ENCODE data around the gene SPEG. TPM values are rescaled to one million over a fixed set of nuclear protein-coding genes. Genes with fewer than 3 reads are reported as not detected.

The SPEG gene
- total and polyA plus RNA-seq, 2 of the 13 experiments (the other 11 are each of a cell fraction or from before 2014, with no cell fraction given) = 0.18 to 0.24 TPM

- TF ChIP-seq, protein P1, sequence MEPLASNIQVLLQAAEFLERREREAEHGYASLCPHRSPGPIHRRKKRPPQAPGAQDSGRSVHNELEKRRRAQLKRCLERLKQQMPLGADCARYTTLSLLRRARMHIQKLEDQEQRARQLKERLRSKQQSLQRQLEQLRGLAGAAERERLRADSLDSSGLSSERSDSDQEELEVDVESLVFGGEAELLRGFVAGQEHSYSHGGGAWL (CRISPR knock-in tag; IDR thresholded peaks at IDR 0.05) = no peak
- TF ChIP-seq, protein P2, sequence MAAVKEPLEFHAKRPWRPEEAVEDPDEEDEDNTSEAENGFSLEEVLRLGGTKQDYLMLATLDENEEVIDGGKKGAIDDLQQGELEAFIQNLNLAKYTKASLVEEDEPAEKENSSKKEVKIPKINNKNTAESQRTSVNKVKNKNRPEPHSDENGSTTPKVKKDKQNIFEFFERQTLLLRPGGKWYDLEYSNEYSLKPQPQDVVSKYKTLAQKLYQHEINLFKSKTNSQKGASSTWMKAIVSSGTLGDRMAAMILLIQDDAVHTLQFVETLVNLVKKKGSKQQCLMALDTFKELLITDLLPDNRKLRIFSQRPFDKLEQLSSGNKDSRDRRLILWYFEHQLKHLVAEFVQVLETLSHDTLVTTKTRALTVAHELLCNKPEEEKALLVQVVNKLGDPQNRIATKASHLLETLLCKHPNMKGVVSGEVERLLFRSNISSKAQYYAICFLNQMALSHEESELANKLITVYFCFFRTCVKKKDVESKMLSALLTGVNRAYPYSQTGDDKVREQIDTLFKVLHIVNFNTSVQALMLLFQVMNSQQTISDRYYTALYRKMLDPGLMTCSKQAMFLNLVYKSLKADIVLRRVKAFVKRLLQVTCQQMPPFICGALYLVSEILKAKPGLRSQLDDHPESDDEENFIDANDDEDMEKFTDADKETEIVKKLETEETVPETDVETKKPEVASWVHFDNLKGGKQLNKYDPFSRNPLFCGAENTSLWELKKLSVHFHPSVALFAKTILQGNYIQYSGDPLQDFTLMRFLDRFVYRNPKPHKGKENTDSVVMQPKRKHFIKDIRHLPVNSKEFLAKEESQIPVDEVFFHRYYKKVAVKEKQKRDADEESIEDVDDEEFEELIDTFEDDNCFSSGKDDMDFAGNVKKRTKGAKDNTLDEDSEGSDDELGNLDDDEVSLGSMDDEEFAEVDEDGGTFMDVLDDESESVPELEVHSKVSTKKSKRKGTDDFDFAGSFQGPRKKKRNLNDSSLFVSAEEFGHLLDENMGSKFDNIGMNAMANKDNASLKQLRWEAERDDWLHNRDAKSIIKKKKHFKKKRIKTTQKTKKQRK (IDR thresholded peaks at IDR 0.05; ENCODE audit: low read length) = no peak
- TF ChIP-seq, protein P3, sequence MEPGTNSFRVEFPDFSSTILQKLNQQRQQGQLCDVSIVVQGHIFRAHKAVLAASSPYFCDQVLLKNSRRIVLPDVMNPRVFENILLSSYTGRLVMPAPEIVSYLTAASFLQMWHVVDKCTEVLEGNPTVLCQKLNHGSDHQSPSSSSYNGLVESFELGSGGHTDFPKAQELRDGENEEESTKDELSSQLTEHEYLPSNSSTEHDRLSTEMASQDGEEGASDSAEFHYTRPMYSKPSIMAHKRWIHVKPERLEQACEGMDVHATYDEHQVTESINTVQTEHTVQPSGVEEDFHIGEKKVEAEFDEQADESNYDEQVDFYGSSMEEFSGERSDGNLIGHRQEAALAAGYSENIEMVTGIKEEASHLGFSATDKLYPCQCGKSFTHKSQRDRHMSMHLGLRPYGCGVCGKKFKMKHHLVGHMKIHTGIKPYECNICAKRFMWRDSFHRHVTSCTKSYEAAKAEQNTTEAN (CRISPR knock-in tag; conservative IDR thresholded peaks at IDR 0.05) = no peak
- TF ChIP-seq ZNF160 (CRISPR knock-in tag; IDR thresholded peaks at IDR 0.05) (no peak), NR2F1 (CRISPR knock-in tag; IDR thresholded peaks at IDR 0.05) (peak in 1 of 2 experiments; percentile 60; a peak in 1 of 4 replicates), PAX8 (CRISPR knock-in tag; IDR thresholded peaks at IDR 0.05; ENCODE audit: borderline replicate concordance) (no peak), ZNF136 (CRISPR knock-in tag; IDR thresholded peaks at IDR 0.05; ENCODE audit: low read depth) (no peak), DMAP1 (CRISPR knock-in tag; IDR thresholded peaks at IDR 0.05) (no peak), RCOR2 (CRISPR knock-in tag; IDR thresholded peaks at IDR 0.05) (no peak), KMT2B (CRISPR knock-in tag; IDR thresholded peaks at IDR 0.05) (no peak), ZNF446 (CRISPR knock-in tag; IDR thresholded peaks at IDR 0.05) (no peak), SIN3B (IDR thresholded peaks at IDR 0.05; ENCODE audit: low read length) (no peak), RNF2 (conservative IDR thresholded peaks at IDR 0.05; ENCODE audit: low read depth) (peak; percentile 80; the same call in 1 of the 2 replicates), ZKSCAN1 (IDR thresholded peaks at IDR 0.05; ENCODE audit: low read length) (no peak), ATM (IDR thresholded peaks at IDR 0.05; ENCODE audit: borderline replicate concordance) (no peak), ZBTB20 (CRISPR knock-in tag; IDR thresholded peaks at IDR 0.05; ENCODE audit: borderline replicate concordance, low read depth) (no peak), EZH2 (conservative IDR thresholded peaks at IDR 0.05; ENCODE audit: low read depth, low read length) (no peak), ZNF776 (CRISPR knock-in tag; IDR thresholded peaks at IDR 0.05) (no peak), MLLT10 (CRISPR knock-in tag; IDR thresholded peaks at IDR 0.05) (no peak), ZNF616 (CRISPR knock-in tag; IDR thresholded peaks at IDR 0.05; ENCODE audit: low read depth) (no peak), MEIS1 (CRISPR knock-in tag; IDR thresholded peaks at IDR 0.05; ENCODE audit: borderline replicate concordance) (no peak)
- TF ChIP-seq, protein P4, sequence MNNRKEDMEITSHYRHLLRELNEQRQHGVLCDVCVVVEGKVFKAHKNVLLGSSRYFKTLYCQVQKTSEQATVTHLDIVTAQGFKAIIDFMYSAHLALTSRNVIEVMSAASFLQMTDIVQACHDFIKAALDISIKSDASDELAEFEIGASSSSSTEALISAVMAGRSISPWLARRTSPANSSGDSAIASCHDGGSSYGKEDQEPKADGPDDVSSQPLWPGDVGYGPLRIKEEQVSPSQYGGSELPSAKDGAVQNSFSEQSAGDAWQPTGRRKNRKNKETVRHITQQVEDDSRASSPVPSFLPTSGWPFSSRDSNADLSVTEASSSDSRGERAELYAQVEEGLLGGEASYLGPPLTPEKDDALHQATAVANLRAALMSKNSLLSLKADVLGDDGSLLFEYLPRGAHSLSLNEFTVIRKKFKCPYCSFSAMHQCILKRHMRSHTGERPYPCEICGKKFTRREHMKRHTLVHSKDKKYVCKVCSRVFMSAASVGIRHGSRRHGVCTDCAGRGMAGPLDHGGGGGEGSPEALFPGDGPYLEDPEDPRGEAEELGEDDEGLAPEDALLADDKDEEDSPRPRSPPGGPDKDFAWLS (CRISPR knock-in tag; IDR thresholded peaks at IDR 0.05; ENCODE audit: borderline replicate concordance) = no peak
- TF ChIP-seq, protein P5, sequence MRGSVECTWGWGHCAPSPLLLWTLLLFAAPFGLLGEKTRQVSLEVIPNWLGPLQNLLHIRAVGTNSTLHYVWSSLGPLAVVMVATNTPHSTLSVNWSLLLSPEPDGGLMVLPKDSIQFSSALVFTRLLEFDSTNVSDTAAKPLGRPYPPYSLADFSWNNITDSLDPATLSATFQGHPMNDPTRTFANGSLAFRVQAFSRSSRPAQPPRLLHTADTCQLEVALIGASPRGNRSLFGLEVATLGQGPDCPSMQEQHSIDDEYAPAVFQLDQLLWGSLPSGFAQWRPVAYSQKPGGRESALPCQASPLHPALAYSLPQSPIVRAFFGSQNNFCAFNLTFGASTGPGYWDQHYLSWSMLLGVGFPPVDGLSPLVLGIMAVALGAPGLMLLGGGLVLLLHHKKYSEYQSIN (CRISPR knock-in tag; IDR thresholded peaks at IDR 0.05; ENCODE audit: borderline replicate concordance) = no peak
These were observed 35.8 kb upstream of the SPEG start (continued) for GRCh38 chr2:219398721-219399363.
